ENCODE results near the gene OR5K2.

OR5K2 gene

DNA sequence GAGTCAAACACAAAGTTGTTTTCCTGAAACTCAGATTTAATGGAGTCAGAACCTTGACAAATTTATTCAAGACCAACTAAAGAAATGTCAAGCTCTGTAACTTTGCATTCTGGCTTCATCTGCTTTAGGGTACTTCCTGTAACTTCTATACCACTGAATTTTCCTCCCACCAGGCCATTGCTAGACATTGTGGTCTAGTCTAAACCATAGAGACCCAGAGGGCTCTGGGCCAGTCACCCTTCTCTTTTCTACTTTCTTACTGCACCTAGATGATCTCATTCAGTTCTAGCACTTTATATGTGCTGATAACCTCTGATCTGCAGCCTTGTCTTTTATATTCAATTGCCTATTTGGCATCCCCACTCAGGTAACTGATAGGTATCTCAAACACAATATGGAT lies 37.3 kb upstream of the OR5K2 start:
- H3K4me3 ChIP-seq (ENCODE audit: insufficient read depth, low read length, poor library complexity, severe bottlenecking) = no peak overlapping the region
- no peaks in the 10 kb centered on the region for H3K36me3 ChIP-seq (ENCODE audit: low read length)
- no peaks in the 10 kb centered on the region for H4K20me1 ChIP-seq (ENCODE audit: low read depth, low read length)
- TF ChIP-seq EZH2phosphoT487 (conservative IDR thresholded peaks at IDR 0.05; ENCODE audit: low read length) = no peak
- TF ChIP-seq, protein P1, sequence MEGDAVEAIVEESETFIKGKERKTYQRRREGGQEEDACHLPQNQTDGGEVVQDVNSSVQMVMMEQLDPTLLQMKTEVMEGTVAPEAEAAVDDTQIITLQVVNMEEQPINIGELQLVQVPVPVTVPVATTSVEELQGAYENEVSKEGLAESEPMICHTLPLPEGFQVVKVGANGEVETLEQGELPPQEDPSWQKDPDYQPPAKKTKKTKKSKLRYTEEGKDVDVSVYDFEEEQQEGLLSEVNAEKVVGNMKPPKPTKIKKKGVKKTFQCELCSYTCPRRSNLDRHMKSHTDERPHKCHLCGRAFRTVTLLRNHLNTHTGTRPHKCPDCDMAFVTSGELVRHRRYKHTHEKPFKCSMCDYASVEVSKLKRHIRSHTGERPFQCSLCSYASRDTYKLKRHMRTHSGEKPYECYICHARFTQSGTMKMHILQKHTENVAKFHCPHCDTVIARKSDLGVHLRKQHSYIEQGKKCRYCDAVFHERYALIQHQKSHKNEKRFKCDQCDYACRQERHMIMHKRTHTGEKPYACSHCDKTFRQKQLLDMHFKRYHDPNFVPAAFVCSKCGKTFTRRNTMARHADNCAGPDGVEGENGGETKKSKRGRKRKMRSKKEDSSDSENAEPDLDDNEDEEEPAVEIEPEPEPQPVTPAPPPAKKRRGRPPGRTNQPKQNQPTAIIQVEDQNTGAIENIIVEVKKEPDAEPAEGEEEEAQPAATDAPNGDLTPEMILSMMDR (IDR thresholded peaks at IDR 0.05; ENCODE audit: insufficient read depth, low read length, poor library complexity, severe bottlenecking) = no peak
- H3K27me3 ChIP-seq (ENCODE audit: low read length) = no peaks in the 10 kb centered on the region
- no peaks in the 10 kb centered on the region for H3K9me2 ChIP-seq (replicated peaks; ENCODE audit: insufficient read depth, low read length)
- no peak overlapping the region for H3K4me2 ChIP-seq (ENCODE audit: low read depth, low read length, poor library complexity, severe bottlenecking)
- H3K79me2 ChIP-seq (ENCODE audit: insufficient read depth, low read length) = no peaks in the 10 kb centered on the region
- H3F3A ChIP-seq (ENCODE audit: insufficient read depth) = no peaks in the 10 kb centered on the region
- H2AFZ ChIP-seq (ENCODE audit: low read depth, low read length, severe bottlenecking) = no peak overlapping the region
- no peak overlapping the region for H3K9ac ChIP-seq (ENCODE audit: low read length)
- no peaks in the 10 kb centered on the region for H3K9me3 ChIP-seq (ENCODE audit: insufficient read depth, low read length)
- H3K27ac ChIP-seq (ENCODE audit: low read depth, low read length) = no peak overlapping the region

DNA sequence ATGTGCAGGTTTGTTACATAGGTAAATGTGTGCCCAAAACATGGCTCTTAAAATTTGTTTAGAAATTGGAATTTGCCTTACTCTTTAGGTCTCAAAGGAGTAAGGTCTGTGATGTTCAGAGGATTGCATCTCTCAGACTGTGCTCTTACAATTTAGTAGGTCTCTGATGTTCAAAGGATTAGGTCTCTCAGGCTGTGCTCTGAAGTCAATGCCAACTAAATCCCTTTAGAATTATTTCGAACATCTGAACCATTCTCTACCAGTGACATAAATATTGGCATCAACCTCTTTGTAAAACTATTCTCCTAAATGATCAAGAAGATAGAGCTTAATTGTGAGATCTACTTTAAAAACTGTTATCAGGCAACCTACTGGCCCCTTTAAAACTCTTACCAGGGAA lies 34.6 kb upstream of the OR5K2 start, which contains the start of gene OR5K1:
Gene OR5K1 (plus strand): TSS at position 301 of the 400 bp plus-strand sequence. CDS start 6,376 bp downstream, outside the sequence.
- Histone ChIP-seq H3F3A (ENCODE audit: insufficient read depth) (no peaks in the 10 kb centered on the region), H4K20me1 (ENCODE audit: low read depth, low read length) (no peaks in the 10 kb centered on the region), H3K27ac (ENCODE audit: low read depth, low read length) (no peak within 1 kb of the TSS), H3K9ac (ENCODE audit: low read length) (no peak within 1 kb of the TSS), H3K9me3 (ENCODE audit: insufficient read depth, low read length) (no peaks in the 10 kb centered on the region), H3K4me3 (ENCODE audit: insufficient read depth, low read length, poor library complexity, severe bottlenecking) (no peak within 1 kb of the TSS), H3K9me2 (replicated peaks; ENCODE audit: insufficient read depth, low read length) (no peaks in the 10 kb centered on the region), H2AFZ (ENCODE audit: low read depth, low read length, severe bottlenecking) (no peak within 1 kb of the TSS), H3K27me3 (ENCODE audit: low read length) (no peaks in the 10 kb centered on the region), H3K4me2 (ENCODE audit: low read depth, low read length, poor library complexity, severe bottlenecking) (no peak within 1 kb of the TSS), H3K36me3 (ENCODE audit: low read length) (no peaks in the 10 kb centered on the region), H3K79me2 (ENCODE audit: insufficient read depth, low read length) (no peaks in the 10 kb centered on the region)
- TF ChIP-seq, protein P1 (IDR thresholded peaks at IDR 0.05; ENCODE audit: insufficient read depth, low read length, poor library complexity, severe bottlenecking) = no peak
- no peak for TF ChIP-seq EZH2phosphoT487 (conservative IDR thresholded peaks at IDR 0.05; ENCODE audit: low read length)

DNA sequence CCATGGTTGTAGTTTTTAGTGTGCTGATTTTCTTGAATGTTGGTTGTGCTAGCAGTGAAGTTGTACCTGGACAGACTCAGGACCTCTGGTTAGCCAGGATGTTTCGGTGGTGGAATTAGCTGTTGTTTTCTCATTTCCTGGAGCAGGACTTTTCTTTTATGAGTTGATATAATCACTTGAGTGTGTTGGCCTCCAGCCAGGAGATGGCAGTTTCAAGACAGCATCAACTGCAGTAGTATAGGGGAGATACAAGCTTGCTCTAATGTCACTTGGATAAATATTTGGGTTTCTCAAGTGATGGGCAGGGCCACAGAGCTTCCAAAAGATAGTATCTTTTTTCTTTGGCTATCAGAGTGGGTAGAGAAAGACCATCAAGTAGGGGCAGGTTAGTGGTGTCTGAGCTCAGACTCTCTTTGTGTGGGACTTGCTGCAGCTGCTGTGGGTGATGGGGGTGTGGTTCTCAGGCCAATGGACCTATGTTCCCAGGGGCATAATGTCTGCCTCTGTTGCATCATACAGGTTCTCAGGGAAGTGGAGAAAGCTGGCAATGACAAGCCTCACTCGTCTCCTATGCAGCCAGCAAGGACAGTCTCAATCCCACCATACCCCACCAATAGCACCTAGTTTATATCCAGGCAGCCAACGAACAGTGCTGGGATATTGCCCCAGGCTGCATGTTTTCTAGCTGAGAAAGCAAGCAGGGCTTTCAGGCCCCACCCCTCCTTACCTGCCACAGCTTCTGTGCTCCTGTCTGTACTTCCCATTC lies 14.6 kb upstream of the OR5K2 start:
- Histone ChIP-seq H3K9me2 (replicated peaks; ENCODE audit: insufficient read depth, low read length) (no peaks in the 10 kb centered on the region), H3K27me3 (ENCODE audit: low read length) (no peaks in the 10 kb centered on the region), H3K79me2 (ENCODE audit: insufficient read depth, low read length) (no peaks in the 10 kb centered on the region), H3K27ac (ENCODE audit: low read depth, low read length) (no peak overlapping the region), H3K4me3 (ENCODE audit: insufficient read depth, low read length, poor library complexity, severe bottlenecking) (no peak overlapping the region), H3K9ac (ENCODE audit: low read length) (no peak overlapping the region), H3K4me2 (ENCODE audit: low read depth, low read length, poor library complexity, severe bottlenecking) (no peak overlapping the region), H3F3A (ENCODE audit: insufficient read depth) (no peaks in the 10 kb centered on the region), H3K9me3 (ENCODE audit: insufficient read depth, low read length) (no peaks in the 10 kb centered on the region), H2AFZ (ENCODE audit: low read depth, low read length, severe bottlenecking) (no peak overlapping the region), H3K36me3 (ENCODE audit: low read length) (no peaks in the 10 kb centered on the region), H4K20me1 (ENCODE audit: low read depth, low read length) (no peaks in the 10 kb centered on the region)
- TF ChIP-seq EZH2phosphoT487 (conservative IDR thresholded peaks at IDR 0.05; ENCODE audit: low read length) = no peak
- TF ChIP-seq, protein P1 (IDR thresholded peaks at IDR 0.05; ENCODE audit: insufficient read depth, low read length, poor library complexity, severe bottlenecking) = no peak

All from SU-DHL-6 (cell line).